Activated CD8-positive, alpha-beta memory T cell treated with anti-CD3 and anti-CD28 coated beads, Interleukin-2, amount 50 U/mL, for 24 hours (primary cell): ENCODE results near the gene TP63.
"Not testable (repeated sequence)": the region's sequence is repeated elsewhere in the genome, so short reads cannot be mapped to it uniquely, and the experiment has no call there.

Source experiments
- DNase-seq: peaks from one replicate; pipeline ENCODE4 v3.0.0-alpha.2; 2020; ENCODE audit errors: extremely low read depth

TP63 gene

DNA sequence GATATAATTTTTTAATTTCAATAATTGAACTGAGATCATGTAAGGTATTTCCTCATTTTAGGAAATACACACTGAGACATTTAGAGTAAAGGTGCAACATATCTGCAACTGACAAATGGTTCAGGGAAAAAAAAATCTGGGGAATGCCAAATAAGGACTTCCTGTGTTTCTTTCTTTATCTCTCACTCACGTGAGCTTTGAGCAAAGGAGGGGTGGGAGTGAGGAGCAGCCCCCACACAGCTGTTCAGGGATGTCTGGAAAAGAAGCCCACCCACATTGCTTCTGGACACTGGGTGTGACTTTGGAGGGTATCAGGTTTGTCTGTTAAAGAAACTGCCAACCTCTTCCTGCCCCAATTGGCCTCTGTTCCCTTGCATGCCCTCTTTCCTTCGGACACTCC is 5.6 kb upstream of the TP63 start:
- no peak for DNase-seq

- no peak for DNase-seq
These were observed 4.9 kb upstream of the TP63 start for GRCh38 chr3:189626286-189626685.

DNA sequence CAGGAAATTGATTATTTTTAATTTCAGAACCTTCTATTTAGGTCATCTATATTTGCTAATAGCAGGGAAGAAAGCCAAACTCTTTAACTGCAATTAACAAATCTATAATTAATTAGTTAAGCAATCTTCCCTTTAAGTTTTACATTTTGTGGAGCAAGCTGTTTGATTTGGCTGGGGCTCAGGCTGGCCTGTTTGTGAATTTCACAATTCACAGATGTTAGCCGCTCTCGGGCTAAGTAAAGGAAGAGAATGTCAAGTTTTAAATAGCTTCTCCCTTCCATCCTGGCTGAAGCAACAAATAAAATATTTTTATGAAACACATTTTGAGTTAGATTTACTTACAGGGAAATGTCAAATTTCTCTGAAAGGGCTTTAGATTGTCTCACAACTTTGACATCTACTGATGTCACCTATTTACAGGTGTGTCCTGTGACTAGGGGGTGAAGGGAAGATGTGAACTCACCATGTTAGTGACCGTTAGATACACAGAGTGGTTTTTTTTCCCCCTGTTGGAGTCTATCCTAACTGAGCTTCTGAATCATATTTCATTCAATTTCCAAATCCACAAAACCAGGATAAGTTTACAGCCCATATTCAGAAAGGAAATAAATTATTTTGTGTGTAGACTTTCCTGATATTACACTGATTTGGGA is 1.3 kb upstream of the TP63 start:
- DNase-seq = no peak

- DNase-seq = no peak
These were observed 319 bp upstream of the TP63 start for GRCh38 chr3:189630767-189631372.

DNA sequence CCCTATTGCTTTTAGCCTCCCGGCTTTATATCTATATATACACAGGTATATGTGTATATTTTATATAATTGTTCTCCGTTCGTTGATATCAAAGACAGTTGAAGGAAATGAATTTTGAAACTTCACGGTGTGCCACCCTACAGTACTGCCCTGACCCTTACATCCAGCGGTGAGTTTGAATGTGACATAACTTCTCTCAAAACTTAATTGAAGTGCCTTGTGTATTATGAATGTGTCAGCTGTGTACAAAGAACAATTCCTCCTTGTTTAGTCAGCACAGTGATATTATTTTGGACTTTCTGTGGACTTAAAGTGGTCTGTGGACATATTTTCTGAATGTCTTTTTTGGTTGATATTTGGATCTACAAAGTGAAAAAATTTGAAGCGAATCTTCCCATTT is 220 bp downstream of the TP63 start:
- no peak for DNase-seq

DNA sequence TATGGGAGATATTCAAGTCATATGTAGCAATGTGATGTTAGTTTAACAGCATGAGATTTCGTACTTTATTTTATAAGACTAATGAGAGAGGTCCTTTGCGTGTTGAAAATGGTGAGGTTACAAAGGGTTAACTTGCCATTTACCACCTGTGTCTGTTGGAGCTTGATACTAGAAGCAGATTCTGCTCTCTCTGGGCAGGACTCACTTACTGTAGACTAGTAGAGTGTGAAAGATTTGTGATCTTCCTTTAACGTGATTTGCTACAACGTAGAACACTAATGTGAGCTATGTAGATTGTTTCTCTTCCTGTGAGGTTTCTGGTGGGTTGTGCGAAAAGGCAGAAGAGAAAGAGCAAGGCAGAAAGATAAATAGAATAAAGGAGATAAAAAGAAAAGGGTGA is 1.1 kb downstream of the TP63 start:
- no peak for DNase-seq

DNA sequence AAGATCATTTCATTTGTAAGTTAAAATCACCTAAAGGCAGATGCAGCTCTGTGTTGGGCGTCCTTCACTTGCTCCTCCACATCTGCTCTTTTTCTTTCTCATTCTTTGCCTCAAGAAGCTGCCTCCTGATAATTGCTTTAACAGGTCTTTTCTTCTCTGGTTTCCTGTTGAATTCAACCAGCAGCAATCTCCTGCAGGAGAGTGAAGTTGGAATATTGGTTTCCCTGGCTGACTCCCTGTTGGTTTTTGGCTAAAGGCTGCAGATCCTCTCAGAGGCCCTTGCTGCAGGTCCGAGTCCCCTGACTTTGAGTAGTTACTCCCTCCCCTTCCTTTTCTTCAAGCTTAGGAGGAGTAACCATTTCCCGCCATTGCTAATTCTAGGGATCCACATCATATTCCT is 4.2 kb downstream of the TP63 start:
- no peak for DNase-seq

- DNase-seq = no peak
These were observed 4.9 kb downstream of the TP63 start for GRCh38 chr3:189636048-189636447.

- DNase-seq = no peak
These were observed 6.6 kb downstream of the TP63 start for GRCh38 chr3:189637750-189638149.

DNA sequence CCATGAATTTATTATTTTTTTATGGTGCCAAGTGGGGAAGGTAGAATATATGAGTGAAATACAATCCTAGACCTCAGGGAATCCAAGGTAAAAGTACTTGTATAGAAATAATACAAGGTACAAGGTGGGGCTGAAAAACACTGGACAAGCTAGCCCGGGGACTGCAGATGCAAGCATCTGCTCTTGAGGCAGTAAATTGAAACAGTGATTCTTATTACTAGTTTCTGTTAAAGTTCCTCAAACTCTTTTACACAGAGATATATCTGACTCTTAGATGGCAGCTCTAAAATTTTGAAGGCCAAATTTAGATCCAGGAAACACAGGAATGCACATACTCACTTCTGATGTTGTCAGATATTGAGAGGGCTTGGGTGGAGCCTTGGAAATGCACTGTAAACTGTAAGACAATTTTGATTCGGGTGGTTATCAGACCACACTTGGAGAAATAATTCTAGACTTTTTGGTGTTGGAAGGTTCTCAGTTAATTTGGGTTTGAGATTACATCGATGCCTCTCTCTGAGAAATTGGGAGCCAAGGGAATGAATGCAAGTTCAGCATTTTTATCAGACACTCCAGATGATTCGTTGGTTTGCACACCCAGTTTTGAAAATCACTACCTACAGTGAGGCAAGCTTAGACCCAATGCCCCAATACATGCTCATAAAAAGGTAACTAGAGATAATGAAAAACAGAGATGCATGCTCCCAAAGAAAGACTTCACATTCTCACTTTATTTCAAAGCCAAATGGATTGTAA is 7.3 kb downstream of the TP63 start:
- no peak for DNase-seq

- DNase-seq = no peak
These were observed 10.6 kb downstream of the TP63 start for GRCh38 chr3:189641776-189642175.

DNA sequence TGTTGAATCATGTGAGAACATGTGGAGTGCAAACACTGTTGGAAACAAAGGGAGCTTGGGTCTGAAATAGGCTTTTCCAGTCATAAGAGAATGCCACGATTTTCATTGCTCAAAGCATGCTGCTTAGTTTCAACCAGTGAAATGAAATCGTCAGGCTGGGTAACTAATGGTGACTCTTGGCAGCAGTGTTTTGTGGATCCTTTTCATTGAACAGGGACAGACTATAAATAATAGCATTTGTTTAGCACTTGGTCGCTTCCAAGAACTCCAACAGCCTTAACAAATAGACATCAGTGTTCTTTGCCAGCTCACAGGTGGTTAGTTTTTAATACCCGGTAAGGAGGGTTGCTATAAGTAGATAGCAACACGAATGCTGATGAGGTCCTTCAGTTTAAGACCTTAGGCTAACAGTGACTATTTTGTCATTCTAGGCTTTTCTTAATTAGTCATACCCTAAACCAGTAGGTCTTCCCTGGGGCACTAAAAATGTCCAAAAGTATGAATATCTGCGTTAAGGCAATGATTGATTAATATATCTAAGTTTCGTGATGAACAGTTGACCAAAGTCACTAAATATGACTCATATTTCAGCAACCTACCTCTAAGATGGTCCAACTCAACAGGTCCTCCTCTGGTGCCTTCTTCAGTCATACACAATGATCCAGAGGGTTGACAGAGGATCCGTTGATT is 15.8 kb downstream of the TP63 start:
- no peak for DNase-seq

- DNase-seq = no peak
These were observed 20.9 kb downstream of the TP63 start for GRCh38 chr3:189652042-189652441.

GRCh38 chr3:189655617-189656016 is 24.4 kb downstream of the TP63 start:
- DNase-seq = no peak

DNA sequence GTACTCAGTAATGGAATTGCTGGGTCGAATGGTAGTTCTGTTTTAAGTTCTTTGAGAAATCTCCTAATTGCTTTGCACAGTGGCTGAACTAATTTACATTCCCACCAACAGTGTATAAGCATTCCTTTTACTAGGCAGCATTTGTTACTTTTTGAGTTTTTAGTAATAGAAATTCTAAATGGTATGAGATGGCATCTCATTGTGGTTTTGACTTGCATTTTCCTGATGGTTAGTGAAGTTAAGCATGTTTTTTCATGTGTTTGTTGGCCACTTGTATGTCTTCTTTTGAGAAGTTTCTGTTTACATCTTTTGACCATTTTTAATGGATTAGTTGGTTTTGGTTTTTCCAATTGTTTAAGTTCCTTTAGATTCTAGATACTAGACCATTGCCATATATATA is 28.4 kb downstream of the TP63 start:
- no peak for DNase-seq

DNA sequence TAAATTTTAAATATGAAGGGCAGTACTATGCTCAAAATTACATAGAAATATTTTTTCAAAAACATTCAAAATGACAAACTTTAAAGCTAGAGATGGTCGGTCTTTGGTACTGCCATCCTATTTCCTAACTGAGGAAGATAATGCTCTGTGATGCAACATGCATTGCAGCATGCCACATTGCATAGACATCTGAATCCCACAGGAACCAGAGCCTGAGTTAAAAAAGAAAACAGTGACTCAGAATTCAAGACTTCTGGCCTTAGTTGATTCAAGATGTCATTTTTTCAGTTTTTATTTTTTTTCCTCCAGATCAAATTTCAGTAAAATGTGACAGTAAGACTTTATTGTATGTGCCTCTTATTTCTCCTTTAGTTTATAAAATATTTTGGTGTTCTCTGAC is 33.1 kb downstream of the TP63 start:
- no peak for DNase-seq

- DNase-seq = not testable (repeated sequence)
These were observed 41.2 kb downstream of the TP63 start for GRCh38 chr3:189672346-189672745.

DNA sequence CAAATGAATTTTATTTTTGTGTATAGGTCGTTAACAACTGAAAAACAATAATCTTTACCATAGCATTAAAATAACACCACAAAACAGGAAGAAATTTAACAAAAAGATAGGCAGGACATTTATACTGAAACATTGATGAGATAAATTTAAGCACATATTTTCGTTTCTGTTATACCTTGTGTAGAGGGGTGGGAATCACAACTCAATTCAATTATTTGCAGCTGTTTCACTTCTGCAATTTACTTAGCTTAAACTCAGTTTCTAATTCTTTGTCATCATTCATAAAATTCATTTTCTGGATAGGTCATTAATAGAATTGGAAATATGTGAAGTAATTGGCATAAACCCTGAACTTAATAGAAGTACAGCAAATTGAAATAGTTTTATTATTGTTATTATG is 42.3 kb downstream of the TP63 start:
- DNase-seq = no peak

- no peak for DNase-seq
These were observed 43.2 kb downstream of the TP63 start for GRCh38 chr3:189674249-189674913.

GRCh38 chr3:189677667-189678066 is 46.5 kb downstream of the TP63 start:
- DNase-seq = no peak

DNA sequence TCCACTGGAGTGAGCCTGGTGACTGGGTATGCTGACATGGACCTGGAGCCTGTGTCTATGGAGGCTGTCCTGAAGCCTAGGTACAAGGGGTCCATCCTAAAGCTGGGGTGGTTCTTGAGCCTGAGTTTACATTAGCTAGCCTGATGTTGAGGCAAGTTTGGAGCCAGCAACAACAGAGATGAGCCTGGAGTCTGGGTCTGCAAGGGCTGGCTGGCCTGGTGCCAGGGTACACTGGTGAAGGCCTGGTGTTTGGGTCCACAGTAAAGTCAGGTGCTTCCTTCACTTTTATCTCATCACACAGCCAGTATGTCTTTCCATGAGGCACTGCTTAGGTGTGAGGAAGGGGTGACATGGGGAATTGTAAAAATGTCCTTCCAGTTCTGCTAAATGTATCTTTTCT is 49.5 kb downstream of the TP63 start:
- no peak for DNase-seq
